Dermis blood vessel endothelial cell (primary cell): Measurements from ENCODE around the gene DTX4. TPM values are rescaled to one million over a fixed set of nuclear protein-coding genes. Genes with fewer than 3 reads are reported as not detected.

Experiments used
- DNase-seq: peaks from one replicate; pipeline ENCODE4 v3.0.0; 2010
- total RNA-seq: library from RNA; depleted of rRNA; stranded (reverse); fragments of >200 nt; gene quantifications from 2 replicates; pipeline ENCODE4 v1.2.3, GENCODE V29; 2014

The DTX4 gene
- total RNA-seq, 1 donor from 2014 or later: 28.1 TPM

DNA sequence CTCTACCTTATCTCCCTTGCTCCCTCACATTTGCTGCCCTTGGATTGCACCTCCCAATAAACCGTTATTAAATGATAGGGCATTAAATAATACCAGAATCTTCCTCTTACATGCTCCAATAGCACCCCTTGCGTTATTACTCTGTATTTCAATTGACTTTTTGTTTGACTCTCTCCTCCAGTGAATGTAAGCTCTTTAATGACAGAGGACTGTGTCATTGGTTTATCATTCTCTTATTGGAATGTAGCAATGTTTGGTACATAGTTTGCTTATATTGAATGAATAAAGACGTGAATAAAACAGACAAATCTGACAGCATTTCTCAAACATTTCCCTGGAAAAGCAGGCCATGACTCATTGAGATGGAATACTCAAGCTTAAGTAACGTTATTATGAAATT lies 49.5 kb downstream of the DTX4 start:
- DNase-seq: no peak

GRCh38 chr11:59222464-59223060 lies 50.6 kb downstream of the DTX4 start:
- DNase-seq: no peak

DNA sequence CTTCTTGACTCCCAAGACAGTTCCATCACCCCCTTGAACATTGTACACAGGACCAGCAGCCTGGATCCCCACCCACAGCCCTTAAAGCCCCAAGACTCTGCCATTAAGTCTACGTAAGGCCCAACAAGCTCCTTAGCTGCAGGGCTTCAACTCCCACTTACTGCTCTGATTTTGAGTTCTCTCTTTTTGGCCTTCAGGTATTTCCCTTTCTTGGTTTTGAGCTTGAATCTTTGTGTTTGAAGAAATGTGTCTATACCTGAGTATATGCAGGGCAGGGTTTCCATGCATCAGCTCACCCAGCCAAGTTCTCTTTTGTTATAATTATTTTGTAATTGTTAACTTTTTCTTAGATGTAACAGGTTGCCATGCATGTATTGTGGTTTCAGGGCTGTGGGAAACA lies 51.2 kb downstream of the DTX4 start:
- no peak for DNase-seq

DNA sequence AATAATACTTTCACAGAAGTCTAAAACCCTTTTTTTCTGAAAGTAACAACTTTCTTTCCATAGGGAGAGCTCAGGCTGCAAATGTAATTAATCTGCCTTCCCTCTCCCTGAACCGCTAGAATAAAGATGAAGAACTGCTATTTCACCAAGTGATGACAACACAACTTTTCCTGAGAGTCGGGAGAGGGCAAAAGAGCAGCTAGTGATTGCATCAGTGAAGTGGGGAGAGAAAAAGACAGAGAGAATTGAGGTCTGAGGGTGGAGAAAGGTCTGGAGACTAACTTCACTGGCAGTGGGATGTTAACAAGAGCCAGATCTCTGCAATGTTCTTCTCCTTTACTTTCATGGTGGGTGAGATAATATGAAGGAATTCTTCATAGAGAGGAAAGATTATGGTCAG lies 51.7 kb downstream of the DTX4 start:
- no peak for DNase-seq

- peak; percentile 31 for DNase-seq
These were observed 52.5 kb downstream of the DTX4 start for GRCh38 chr11:59224351-59224928.

DNA sequence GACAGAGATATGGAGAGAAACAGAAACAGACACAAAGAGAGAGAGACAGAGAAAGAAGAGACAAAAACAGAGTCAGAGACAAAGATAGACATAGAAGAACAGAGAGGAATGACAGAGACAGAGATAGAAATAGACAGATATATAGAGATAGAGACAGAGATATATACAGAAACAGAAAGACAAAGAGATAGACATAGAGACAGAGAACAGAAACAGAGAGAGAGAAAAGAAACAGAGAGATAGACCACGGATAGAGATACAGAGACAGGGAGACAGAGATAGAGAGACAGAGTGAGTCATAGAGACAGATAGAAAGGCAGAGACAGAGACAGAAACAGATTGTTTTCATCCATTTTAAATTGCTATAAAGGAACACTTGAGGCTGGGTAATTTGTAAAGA lies 53.1 kb downstream of the DTX4 start:
- no peak for DNase-seq

DNA sequence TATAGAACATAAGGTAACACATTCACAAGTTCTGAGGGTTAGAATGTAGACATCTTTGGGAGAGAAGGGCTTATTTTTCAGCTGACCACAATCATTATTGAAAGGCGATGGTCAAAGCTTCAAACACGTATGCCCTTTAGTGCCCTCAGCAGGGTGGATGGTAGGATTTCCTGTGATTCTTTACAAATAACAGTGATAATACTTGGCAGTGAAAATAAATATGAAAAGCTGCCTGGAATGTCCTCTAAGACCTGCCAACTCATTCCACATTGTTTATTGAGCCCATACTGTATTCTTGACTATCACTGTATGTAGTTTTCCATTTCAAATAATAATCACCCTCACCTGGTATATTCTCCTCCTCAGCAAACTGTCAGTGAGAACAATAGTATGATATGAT lies 54.5 kb downstream of the DTX4 start:
- DNase-seq: peak; percentile 59

DNA sequence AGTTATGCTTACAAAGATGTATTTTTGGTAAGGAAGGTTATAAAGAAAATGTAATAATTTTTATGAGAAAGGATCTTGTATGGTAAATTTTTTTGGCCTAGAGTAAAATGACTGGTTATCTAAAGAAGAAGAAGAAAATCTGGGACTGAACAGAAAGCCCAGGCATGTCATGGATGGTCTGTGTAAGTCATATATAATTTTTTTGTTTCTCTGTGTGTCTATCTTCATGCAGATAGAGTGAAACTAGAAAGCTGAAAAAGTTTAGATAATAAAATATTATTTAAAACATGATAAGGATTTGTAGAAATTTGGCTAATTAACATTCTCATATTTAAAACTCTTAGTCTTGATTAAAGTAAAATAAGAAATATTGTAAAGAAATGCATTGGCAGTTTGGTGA lies 68.4 kb downstream of the DTX4 start:
- no peak for DNase-seq

DNA sequence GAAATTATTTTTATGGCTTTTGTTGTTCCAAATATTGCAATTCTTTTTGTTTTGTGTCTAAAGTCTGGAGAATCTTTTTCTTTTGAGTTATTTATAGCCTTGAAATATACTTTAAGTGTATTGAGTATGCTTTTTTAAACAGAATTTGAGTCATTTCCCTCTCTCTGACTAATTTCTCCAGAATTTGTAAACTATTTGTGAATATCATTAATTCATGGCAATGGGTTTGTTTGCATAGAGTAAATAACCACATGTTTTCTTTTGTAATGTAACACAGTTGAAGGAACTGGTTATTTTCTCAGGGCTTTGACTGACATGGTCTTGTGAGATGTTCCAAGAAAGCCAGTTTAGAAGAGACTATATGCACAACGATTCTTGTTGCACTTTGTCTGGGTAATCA lies 71.7 kb downstream of the DTX4 start:
- DNase-seq: no peak

GRCh38 chr11:59247531-59248227 lies 75.7 kb downstream of the DTX4 start:
- no peak for DNase-seq

GRCh38 chr11:59249535-59249934 lies 77.6 kb downstream of the DTX4 start:
- no peak for DNase-seq

DNA sequence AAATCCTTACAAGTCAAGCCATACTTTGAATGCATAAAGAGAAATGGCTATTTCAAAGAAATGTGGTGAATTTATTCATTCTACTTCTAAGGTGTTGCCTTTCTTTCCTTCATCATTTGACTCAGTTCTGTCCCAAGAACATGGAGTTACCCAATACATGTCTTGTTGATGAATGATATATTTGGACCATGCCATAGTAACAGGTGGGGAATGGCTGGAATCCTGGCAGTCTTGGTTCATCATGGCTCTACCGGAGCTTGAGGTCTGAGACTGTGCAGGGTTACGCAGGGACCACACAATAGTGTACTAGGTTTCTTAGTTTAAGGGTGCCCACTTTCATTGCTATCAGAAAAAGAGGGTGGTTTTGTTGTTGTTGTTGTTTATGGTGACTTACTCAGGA lies 81.1 kb downstream of the DTX4 start:
- no peak for DNase-seq

DNA sequence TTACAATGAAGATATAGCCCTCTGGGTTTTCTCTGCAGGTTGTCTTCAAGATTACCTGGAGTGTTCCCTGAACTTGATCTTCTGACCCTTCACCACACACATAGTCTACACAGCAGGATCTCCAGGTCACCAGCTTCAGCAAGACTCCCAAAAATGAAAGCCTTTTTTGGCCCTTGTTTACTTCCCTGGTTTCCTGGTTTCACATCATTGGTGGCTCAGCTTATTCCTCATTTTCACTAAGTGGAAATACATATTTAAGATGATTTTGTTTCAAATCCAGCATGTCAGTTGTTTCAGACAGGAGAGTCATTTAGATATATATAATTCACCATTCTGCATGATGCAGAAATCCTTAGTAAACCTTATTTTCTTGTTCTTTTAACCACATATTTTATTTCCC lies 82.4 kb downstream of the DTX4 start:
- DNase-seq: no peak

- DNase-seq: no peak
These were observed 83.3 kb downstream of the DTX4 start for GRCh38 chr11:59255281-59255680.

Other genes with a start within 250 kb of the DTX4 start
- gene GLYATL1, start 232.6 kb upstream of the DTX4 start, total RNA-seq: 0.17 TPM in 1 of 2 replicates, not detected in the other
- gene GLYATL1B, start 85.8 kb upstream of the DTX4 start, total RNA-seq: not detected in 2 replicates
- gene FAM111B, start 64.9 kb upstream of the DTX4 start, total RNA-seq: 20.6 and 37.6 TPM in 2 replicates
- gene FAM111A, start 29.3 kb upstream of the DTX4 start, total RNA-seq: 87.0 and 103 TPM in 2 replicates
- not detected in 2 replicates for gene MPEG1, start 40.8 kb downstream of the DTX4 start, total RNA-seq
- not detected in 2 replicates for gene OR5AN1, start 186.8 kb downstream of the DTX4 start, total RNA-seq